Activated CD4-positive, alpha-beta memory T cell treated with anti-CD3 and anti-CD28 coated beads for 36 hours (primary cell): ENCODE data around the gene FLYWCH1. TPM values are rescaled to one million over a fixed set of nuclear protein-coding genes. Genes with fewer than 3 reads are reported as not detected.
"Not testable (repeated sequence)": the region's sequence is repeated elsewhere in the genome, so short reads cannot be mapped to it uniquely, and the experiment has no call there.

Source experiments
- CTCF ChIA-PET: fragments of 350-600 bp; sonication (Branson Sonifier 250); formaldehyde crosslinking; loops from one replicate; lab custom pipeline; 2021; ENCODE audit warnings: antibody characterized with exemption, inconsistent platforms; lab: Charles Lee
- POLR2A ChIA-PET: fragments of 350-600 bp; sonication (Branson Sonifier 250); formaldehyde crosslinking; loops from one replicate; lab custom pipeline; 2021; ENCODE audit warnings: antibody characterized with exemption; lab: Charles Lee
- DNase-seq: peaks from one replicate; pipeline ENCODE4 v3.0.0-alpha.2; 2020
- H3K27ac Mint-ChIP-seq: one replicate; pipeline ENCODE4 v1.8.0; 2021; ENCODE audit warnings: mixed read lengths
- H3K27me3 Mint-ChIP-seq: one replicate; pipeline ENCODE4 v1.8.0; 2021; ENCODE audit warnings: mixed read lengths
- H3K36me3 Mint-ChIP-seq: one replicate; pipeline ENCODE4 v1.8.0; 2021; ENCODE audit warnings: mixed read lengths
- H3K4me1 Mint-ChIP-seq: one replicate; pipeline ENCODE4 v1.8.0; 2021; ENCODE audit warnings: low read depth, mixed read lengths
- H3K4me3 Mint-ChIP-seq: one replicate; pipeline ENCODE4 v1.8.0; 2021; ENCODE audit warnings: mild to moderate bottlenecking, mixed read lengths
- H3K9me3 Mint-ChIP-seq: one replicate; pipeline ENCODE4 v1.8.0; 2021; ENCODE audit warnings: mixed read lengths
- intact Hi-C: fragments of 100-400 bp; cut with micrococcal nuclease; formaldehyde crosslinking; loops from one replicate; pipeline ENCODE4 v1.15.1; 2023
- total RNA-seq, 2 experiments: library from RNA; stranded (reverse); gene quantifications; one replicate each; pipeline ENCODE4 v1.2.3, GENCODE V29; 2021

FLYWCH1 gene
- total RNA-seq, 2 experiments from 2014 or later: 49.2 to 52.2 TPM

DNA sequence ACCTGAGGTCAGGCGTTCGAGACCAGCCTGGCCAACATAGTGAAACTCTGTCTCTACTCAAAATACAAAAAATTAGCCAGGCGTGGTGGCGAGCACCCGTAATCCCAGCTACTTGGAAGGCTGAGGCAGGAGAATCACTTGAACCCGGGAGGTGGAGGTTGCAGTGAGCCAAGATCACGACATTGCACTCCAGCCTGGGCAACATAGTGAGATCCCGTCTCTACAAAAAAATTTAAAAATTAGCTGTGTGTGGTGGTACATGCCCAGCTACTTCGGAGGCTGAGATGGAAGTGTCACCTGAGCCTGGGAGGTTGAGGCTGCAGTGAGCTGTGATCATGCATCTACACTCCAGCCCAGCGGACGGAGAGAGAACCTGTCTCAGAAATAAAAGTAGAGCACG lies 32.0 kb downstream of the FLYWCH1 start:
- H3K4me3 Mint-ChIP-seq, H3K9me3 Mint-ChIP-seq, intact Hi-C loops, H3K27ac Mint-ChIP-seq, H3K4me1 Mint-ChIP-seq, H3K27me3 Mint-ChIP-seq, POLR2A ChIA-PET, DNase-seq: not testable (repeated sequence)
- peaks cover 24% of the 10 kb centered on the region for H3K36me3 Mint-ChIP-seq
- CTCF ChIA-PET: interaction anchor here (0.6 to 5.2 kb wide), 2 partner anchors 17 to 22 kb away, joined by 3 to 21 read pairs; no protein-coding TSS in a partner anchor

DNA sequence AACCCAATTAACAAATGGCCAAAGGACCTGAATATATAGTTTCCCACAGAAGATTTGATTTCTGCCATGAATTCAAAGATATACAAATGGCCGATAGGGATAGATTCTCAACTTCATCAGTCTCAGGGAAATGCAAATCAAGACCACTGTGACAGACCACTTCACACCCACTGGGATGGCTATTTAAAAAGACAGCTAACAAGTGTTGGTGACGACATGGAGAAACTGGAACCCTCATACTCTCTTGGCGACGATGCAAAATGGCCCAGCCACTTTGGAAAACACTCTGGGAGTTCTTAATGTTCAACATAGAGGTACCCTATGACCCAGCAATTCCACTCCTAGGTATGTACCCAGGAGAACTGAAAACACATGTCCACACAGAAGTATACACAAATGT lies 34.9 kb downstream of the FLYWCH1 start:
- no peaks in the 10 kb centered on the region for H3K4me1 Mint-ChIP-seq
- H3K4me3 Mint-ChIP-seq: no peak overlapping the region
- no peak for DNase-seq
- no peaks in the 10 kb centered on the region for H3K9me3 Mint-ChIP-seq
- H3K27ac Mint-ChIP-seq: no peak overlapping the region
- peaks cover 19% of the 10 kb centered on the region for H3K36me3 Mint-ChIP-seq
- intact Hi-C loops: no loop called here
- H3K27me3 Mint-ChIP-seq: no peaks in the 10 kb centered on the region
- ChIA-PET POLR2A (interaction anchor here (1.0 kb wide), 1 partner anchor 13 kb away, joined by 4 read pairs; no protein-coding TSS in a partner anchor), CTCF (no interaction called here)

DNA sequence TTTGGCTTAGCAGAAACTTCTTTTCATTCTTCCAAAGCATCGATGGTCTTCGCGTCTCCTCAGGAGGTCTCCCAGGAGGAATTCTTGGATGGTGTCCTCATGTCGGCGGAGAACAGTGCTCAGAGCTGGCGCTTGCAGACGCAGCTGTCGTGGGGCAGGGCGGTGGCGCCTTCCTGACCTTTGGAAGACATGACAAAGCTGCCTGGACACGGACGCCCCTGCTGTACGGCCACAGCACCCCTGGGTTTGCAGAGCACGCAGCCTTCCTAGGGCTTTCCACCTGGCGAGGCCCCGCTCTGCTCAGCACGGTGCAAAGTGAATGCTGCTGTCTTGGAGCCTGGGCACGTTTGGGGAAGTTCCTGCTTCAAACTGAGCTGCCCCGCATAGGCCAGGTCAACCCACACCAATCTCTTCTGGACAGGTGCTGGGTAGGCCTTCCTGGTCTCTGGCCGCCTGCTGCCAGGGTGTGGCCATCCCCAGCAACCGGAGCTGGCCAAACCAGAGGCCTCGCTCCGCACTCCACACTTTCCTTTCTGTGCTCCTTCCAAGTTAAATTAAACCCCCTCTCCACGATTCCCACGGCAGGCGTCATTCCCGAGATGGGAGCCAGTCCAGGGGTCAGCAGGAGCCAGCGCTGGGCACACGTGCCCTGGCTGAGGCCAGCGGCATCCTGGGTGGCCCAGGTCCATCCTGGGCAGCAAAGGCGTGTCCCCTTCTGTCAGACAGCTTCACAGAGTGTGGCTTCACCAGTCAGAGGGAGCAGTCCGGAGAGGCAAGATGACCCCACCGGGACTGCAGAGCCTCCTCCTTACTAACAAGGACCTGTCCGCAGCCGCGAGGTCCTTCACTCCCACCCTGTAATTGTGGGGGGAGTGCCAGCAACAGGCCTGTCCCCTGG lies 37.3 kb downstream of the FLYWCH1 start:
- no peak overlapping the region for H3K4me3 Mint-ChIP-seq
- ChIA-PET CTCF (interaction anchor here (1.1 kb wide), 1 partner anchor 82 kb away, joined by 3 read pairs; no protein-coding TSS in a partner anchor), POLR2A (no interaction called here)
- no peak for DNase-seq
- no peaks in the 10 kb centered on the region for H3K4me1 Mint-ChIP-seq
- peaks cover 8% of the 10 kb centered on the region for H3K36me3 Mint-ChIP-seq
- no peaks in the 10 kb centered on the region for H3K27me3 Mint-ChIP-seq
- no peaks in the 10 kb centered on the region for H3K9me3 Mint-ChIP-seq
- no peak overlapping the region for H3K27ac Mint-ChIP-seq
- intact Hi-C loops: no loop called here

DNA sequence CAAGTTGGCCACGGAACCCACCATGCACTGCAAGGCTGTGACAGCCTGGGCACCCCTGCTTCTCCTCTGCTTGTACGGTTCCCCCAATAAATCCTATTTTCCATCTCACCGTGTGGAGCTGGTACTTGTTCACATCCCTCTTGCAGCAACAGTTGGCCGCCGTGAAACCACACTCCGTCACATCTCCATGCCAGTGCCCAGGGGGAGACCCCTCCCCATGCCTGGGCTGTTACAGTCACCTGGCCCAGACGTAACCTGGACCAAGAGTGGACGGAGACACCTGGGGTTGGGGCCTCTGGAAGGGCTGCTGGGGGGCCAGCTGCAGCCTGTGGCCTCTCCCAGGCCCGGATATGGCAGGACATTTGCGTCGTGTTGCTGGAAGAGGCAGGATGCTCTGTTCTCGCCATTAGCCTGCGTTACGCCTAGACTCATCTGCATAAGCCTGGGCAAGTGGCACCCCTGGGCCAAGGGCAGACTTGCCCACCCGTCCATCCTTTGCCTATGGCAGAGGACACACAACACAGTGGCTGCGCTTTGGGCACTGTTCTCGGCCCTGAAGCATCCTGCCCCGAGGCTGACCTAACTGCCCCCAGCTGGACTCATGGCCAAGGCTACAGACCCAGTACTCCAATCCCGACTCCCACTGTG lies 38.1 kb downstream of the FLYWCH1 start:
- Mint-ChIP-seq H3K9me3 (no peaks in the 10 kb centered on the region), H3K27ac (no peak overlapping the region), H3K4me3 (no peak overlapping the region), H3K36me3 (peaks cover 8% of the 10 kb centered on the region), H3K4me1 (no peaks in the 10 kb centered on the region), H3K27me3 (peaks cover 4% of the 10 kb centered on the region)
- ChIA-PET CTCF (no interaction called here), POLR2A (no interaction called here)
- DNase-seq: no peak
- intact Hi-C loops: no loop called here

DNA sequence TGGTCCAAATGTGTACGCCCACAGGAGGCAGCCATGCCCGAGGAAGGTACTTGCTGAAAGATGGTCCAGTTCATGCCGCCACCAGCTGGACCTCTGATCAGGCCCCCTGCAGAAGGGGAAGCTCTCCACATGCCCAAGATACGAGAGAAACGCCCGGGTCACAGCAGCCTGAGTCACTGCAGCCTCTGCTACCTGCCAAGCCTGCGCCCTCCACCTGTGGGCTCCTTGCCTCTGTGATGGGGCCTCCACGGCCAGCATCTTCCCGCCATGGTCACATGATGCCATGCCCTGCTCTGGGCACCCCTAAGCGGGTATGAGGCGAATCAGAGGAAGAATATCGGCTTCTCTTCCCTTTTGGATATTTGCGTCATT lies 38.6 kb downstream of the FLYWCH1 start:
- no peak for DNase-seq
- intact Hi-C loops: no loop called here
- Mint-ChIP-seq H3K27me3 (peaks cover 4% of the 10 kb centered on the region), H3K27ac (no peak overlapping the region), H3K36me3 (peaks cover 8% of the 10 kb centered on the region), H3K9me3 (no peaks in the 10 kb centered on the region), H3K4me1 (no peaks in the 10 kb centered on the region), H3K4me3 (no peak overlapping the region)
- ChIA-PET POLR2A (no interaction called here), CTCF (no interaction called here)

DNA sequence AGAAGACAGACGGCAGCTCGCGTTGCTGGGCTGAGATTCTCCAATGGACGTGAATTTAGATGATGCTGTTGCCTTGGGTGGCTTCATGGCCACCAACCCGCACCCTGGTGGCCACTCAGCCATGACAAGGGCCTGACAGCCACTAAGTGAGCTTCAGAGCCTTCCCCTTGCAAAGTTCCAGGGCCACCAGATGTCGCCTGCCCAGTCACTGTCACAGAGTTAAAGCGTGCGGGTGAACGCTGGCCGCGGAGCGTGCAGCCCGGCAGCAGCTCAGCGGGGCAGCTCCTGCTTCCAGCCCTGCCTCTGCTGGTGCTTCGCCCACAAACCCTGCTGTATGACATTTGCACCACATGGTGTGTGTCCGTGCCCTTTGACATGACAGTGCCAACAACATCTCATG lies 39.0 kb downstream of the FLYWCH1 start:
- ChIA-PET POLR2A (no interaction called here), CTCF (no interaction called here)
- DNase-seq: no peak
- Mint-ChIP-seq H3K9me3 (no peaks in the 10 kb centered on the region), H3K4me1 (no peaks in the 10 kb centered on the region), H3K27ac (no peak overlapping the region), H3K4me3 (no peak overlapping the region), H3K27me3 (peaks cover 4% of the 10 kb centered on the region), H3K36me3 (peaks cover 8% of the 10 kb centered on the region)
- intact Hi-C loops: no loop called here

DNA sequence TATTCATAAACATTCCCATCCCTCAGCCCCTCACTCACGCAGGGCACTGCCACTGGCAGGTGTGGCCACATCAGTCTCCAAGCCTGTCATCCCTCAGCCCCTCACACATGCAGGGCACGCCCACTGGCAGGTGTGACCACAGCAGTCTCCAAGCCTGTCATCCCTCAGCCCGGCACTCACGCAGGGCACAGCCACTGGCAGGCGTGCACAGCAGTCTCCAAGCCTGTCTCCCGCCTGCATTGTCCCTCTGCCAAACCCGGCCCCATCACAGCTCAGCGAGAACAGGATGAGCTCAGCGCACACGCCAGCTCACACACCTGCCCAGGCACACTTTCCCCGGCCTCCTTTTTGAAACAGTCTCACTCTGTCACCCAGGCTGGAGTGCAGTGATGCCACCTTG lies 40.9 kb downstream of the FLYWCH1 start:
- POLR2A ChIA-PET: no interaction called here
- Mint-ChIP-seq H3K27me3 (peaks cover 18% of the 10 kb centered on the region), H3K4me3 (no peak overlapping the region), H3K9me3 (no peaks in the 10 kb centered on the region), H3K27ac (no peak overlapping the region), H3K4me1 (no peaks in the 10 kb centered on the region), H3K36me3 (peaks cover 3% of the 10 kb centered on the region)
- no peak for DNase-seq
- CTCF ChIA-PET: interaction anchor here (0.7 to 1.1 kb wide), 3 partner anchors 9 to 85 kb away, joined by 3 read pairs; no protein-coding TSS in a partner anchor
- intact Hi-C loops: no loop called here

DNA sequence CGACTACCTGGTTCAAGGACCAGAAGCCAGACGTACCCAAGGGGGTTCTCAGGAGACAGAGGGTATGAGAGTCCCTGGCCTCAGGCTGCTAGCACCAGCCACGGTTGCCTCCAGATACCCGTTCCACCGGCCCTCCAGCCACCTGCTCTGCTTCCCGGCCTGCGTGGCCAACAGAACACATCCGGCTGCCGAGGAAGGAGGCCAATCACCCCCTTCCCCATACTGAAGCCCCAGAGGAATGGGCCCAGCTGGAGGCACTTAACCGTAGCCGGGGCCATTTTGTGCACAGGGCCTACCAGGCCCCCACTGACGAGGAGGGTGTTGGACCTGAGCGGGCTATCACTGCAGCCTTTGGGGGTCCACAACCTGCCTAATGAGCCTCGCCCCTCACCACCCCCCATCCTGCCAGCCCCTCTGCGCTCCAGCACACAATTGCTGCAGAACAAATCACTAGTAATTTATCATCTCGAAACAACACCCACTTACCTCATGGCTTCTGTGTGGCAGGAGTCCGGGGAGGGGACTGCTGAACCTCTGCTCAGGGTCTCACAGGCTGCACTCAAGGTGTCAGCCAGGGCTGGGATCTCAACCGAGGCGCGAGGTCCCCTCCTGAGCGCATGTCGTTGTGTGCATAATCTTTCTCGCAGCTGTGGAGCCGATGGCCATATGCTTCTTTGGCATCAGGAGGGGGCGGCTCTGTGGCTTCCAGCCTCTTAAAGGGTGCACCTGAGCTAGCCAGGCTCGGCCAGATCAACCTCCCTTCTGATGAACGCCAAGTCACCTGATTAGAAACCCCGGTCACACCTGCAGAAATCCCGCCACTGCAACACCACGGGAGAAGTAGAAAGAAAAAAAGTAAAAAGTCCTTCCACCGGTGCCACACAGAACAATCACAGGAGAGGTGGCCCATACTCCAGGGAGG lies 42.2 kb downstream of the FLYWCH1 start:
- Mint-ChIP-seq H3K9me3 (no peaks in the 10 kb centered on the region), H3K4me3 (no peak overlapping the region), H3K36me3 (peaks cover 3% of the 10 kb centered on the region), H3K4me1 (no peaks in the 10 kb centered on the region), H3K27me3 (peaks cover 18% of the 10 kb centered on the region), H3K27ac (no peak overlapping the region)
- intact Hi-C loops: no loop called here
- ChIA-PET CTCF (no interaction called here), POLR2A (no interaction called here)
- DNase-seq: no peak

DNA sequence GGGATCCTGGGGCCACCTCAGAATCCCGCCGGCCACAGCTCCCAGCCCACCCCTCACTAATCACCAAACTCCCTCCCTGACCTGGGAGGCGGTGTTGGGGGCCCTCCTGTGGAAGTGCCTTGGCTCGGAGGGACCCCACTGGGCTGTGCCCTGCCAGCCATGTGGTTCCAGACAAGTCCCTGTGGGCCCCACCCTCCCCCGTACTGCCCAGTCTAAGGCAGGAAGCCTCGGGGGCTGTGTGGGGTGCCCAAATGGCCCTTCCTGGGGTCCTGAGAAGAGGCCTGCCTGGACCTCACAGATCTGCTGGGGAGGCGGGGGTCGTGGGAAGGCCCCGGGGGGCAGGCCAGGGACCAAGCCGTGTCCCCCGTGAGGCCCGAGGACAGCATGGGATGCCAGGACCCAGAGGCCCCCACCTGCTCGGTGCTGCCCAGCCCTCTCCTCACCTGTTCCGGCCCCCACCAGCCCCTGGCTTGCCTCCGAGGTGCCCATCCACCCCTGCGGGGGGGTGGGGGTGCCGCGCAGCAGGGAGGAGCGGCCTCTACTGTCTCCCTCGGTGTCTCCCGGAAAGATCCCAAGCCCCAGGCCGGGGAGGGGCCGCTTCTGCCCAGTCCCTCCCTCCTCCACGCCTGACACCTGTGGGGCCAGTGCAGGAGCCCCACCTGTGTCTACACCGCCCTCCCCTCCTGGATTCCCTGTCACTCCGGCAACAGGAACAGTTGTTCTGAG lies 43.1 kb downstream of the FLYWCH1 start:
- Mint-ChIP-seq H3K36me3 (no peaks in the 10 kb centered on the region), H3K4me3 (no peak overlapping the region), H3K4me1 (no peaks in the 10 kb centered on the region), H3K9me3 (no peaks in the 10 kb centered on the region), H3K27me3 (peaks cover 19% of the 10 kb centered on the region), H3K27ac (no peak overlapping the region)
- ChIA-PET CTCF (no interaction called here), POLR2A (no interaction called here)
- intact Hi-C loops: no loop called here
- DNase-seq: no peak

DNA sequence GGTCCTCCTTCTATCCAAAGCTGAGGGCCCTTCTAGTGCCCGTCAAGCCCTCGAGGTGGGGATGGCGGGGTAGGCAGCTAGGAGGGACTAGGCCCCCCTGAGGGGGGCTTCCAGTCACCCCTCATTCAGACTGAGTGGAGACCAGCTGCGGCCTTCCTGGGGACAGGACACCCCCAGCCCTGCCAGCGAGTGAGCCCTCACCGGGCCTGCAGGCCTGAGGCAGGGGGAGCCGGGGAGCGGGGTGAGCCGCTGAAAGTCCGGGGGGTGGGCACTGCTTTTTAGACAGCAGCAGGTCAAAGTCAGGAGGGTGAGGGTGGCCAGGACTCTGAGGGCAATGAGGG lies 43.7 kb downstream of the FLYWCH1 start:
- Mint-ChIP-seq H3K4me3 (no peak overlapping the region), H3K27ac (no peak overlapping the region), H3K27me3 (peaks cover 24% of the 10 kb centered on the region), H3K36me3 (no peaks in the 10 kb centered on the region), H3K9me3 (no peaks in the 10 kb centered on the region), H3K4me1 (no peaks in the 10 kb centered on the region)
- POLR2A ChIA-PET: no interaction called here
- intact Hi-C loops: no loop called here
- DNase-seq: no peak
- CTCF ChIA-PET: no interaction called here

DNA sequence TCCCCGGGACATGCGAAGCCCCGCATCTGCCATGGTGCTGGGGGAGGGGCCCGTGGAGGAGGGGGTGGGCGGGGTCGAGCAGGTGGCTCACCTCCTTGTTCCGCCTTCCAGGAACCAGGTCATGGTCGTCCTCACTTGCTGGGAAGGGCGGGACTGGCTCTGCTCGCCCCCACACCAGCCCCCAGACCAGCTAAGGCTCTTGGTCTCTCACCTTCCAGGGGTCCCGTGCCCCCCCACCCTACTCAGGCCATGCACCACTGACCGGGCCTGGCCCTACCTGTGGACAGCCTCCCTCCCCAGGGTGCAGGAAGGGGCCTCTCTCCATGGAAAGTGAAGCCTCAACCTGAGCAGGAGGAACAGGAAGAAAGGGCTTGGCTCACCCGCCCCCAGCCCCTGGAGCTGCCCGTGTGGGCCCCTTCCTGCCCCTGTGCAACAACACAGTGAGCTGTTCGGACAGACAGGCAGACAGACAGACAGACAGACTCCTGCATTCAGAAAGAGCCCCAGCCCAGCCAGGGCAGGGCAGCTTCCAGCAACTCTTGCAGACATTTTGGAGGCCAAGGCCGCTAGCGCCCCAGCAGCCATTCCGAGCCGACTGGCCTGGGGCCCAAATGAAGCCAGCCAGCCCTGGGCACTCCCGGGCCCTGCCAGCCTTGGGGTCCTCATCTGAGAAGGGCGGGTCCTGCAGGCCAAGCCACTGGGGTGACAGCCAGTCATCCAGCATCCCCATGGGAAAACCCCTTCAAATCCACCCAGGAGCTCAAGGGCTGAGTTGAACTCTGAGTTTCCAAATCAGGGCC lies 44.2 kb downstream of the FLYWCH1 start:
- no peaks in the 10 kb centered on the region for H3K4me1 Mint-ChIP-seq
- H3K27me3 Mint-ChIP-seq: peaks cover 24% of the 10 kb centered on the region
- POLR2A ChIA-PET: interaction anchor here (0.6 kb wide), 1 partner anchor 33 kb away, joined by 3 read pairs; no protein-coding TSS in a partner anchor
- no peak overlapping the region for H3K4me3 Mint-ChIP-seq
- CTCF ChIA-PET: interaction anchor here (1.5 kb wide), 1 partner anchor 76 kb away, joined by 3 read pairs; no protein-coding TSS in a partner anchor
- intact Hi-C loops: no loop called here
- no peak overlapping the region for H3K27ac Mint-ChIP-seq
- no peaks in the 10 kb centered on the region for H3K36me3 Mint-ChIP-seq
- no peaks in the 10 kb centered on the region for H3K9me3 Mint-ChIP-seq
- no peak for DNase-seq
